ENCODE results near the gene POGZ.
"Not testable (repeated sequence)": the region's sequence is repeated elsewhere in the genome, so short reads cannot be mapped to it uniquely, and the experiment has no call there.

Gene POGZ

GRCh38 chr1:151477066-151477465, 17.8 kb upstream of the POGZ start:
- DNase-seq, result no peak

- DNase-seq, result no peak
These were observed 16.8 kb upstream of the POGZ start for GRCh38 chr1:151476083-151476482.

GRCh38 chr1:151475175-151475574, 15.9 kb upstream of the POGZ start:
- no peak for DNase-seq

GRCh38 chr1:151474745-151475144, 15.5 kb upstream of the POGZ start:
- no peak for DNase-seq

GRCh38 chr1:151472856-151473731, 13.8 kb upstream of the POGZ start:
- DNase-seq, result peak; percentile 23

GRCh38 chr1:151465026-151465425, 5.7 kb upstream of the POGZ start:
- DNase-seq, result no peak

GRCh38 chr1:151461694-151462093, 2.4 kb upstream of the POGZ start:
- no peak for DNase-seq

- peak; percentile 58 for DNase-seq
These were observed 428 bp downstream of the POGZ start for GRCh38 chr1:151458802-151459330.

- peak; percentile 57 for DNase-seq
These were observed 1.1 kb downstream of the POGZ start for GRCh38 chr1:151457911-151458801.

GRCh38 chr1:151455966-151456365, 3.3 kb downstream of the POGZ start:
- DNase-seq, result no peak

- DNase-seq, result no peak
These were observed 4.1 kb downstream of the POGZ start for GRCh38 chr1:151455231-151455630.

GRCh38 chr1:151447696-151448095, 11.6 kb downstream of the POGZ start:
- DNase-seq, result no peak

- no peak for DNase-seq
These were observed 14.5 kb downstream of the POGZ start for GRCh38 chr1:151444783-151445177.

GRCh38 chr1:151443846-151444782, 15.2 kb downstream of the POGZ start:
- peak; percentile 77 for DNase-seq

GRCh38 chr1:151437396-151437795, 21.9 kb downstream of the POGZ start:
- DNase-seq, result not testable (repeated sequence)

GRCh38 chr1:151436985-151437384, 22.3 kb downstream of the POGZ start:
- DNase-seq, result no peak

GRCh38 chr1:151435174-151435573, 24.1 kb downstream of the POGZ start:
- DNase-seq, result no peak

GRCh38 chr1:151433827-151434226, 25.5 kb downstream of the POGZ start:
- DNase-seq, result not testable (repeated sequence)

GRCh38 chr1:151428068-151428467, 31.2 kb downstream of the POGZ start:
- DNase-seq, result no peak

GRCh38 chr1:151425103-151425502, 34.2 kb downstream of the POGZ start:
- DNase-seq, result no peak

- no peak for DNase-seq
These were observed 39.5 kb downstream of the POGZ start for GRCh38 chr1:151419819-151420218.

GRCh38 chr1:151418081-151418480, 41.2 kb downstream of the POGZ start:
- DNase-seq, result no peak

Data from stimulated activated CD4-positive, alpha-beta T cell treated with anti-CD3 and anti-CD28 coated beads, Interleukin-4, amount 100 ng/mL, for 24 hours (primary cell).